Mesothelial cell of epicardium (in vitro differentiated cells): ENCODE measurements around the gene MED14. TPM values are rescaled to one million over a fixed set of nuclear protein-coding genes. Genes with fewer than 3 reads are reported as not detected.

Experiments
- DNase-seq, 2 experiments: peaks; one replicate each; pipeline ENCODE4 v3.0.0; 2021; ENCODE audit warnings: low spot score in 2 of 2; ENCODE audit not compliant: unreplicated experiment in 2 of 2
- H3K27ac Mint-ChIP-seq: 2 replicates; pipeline ENCODE4 v1.8.0; 2021; ENCODE audit warnings: mixed read lengths
- H3K27me3 Mint-ChIP-seq: 2 replicates; pipeline ENCODE4 v1.8.0; 2021; ENCODE audit warnings: low read depth, mixed read lengths
- H3K36me3 Mint-ChIP-seq: 2 replicates; pipeline ENCODE4 v1.8.0; 2021; ENCODE audit warnings: mixed read lengths
- H3K4me1 Mint-ChIP-seq: 2 replicates; pipeline ENCODE4 v1.8.0; 2021; ENCODE audit warnings: mixed read lengths
- H3K4me3 Mint-ChIP-seq: 2 replicates; pipeline ENCODE4 v1.8.0; 2021; ENCODE audit warnings: mild to moderate bottlenecking, moderate library complexity, mixed read lengths
- H3K9me3 Mint-ChIP-seq: 2 replicates; pipeline ENCODE4 v1.8.0; 2021; ENCODE audit warnings: mixed read lengths
- total RNA-seq: library from RNA; stranded (reverse); gene quantifications from 3 replicates; pipeline ENCODE4 v1.2.1, GENCODE V29; 2021
- TF ChIP-seq, protein P1 (sequence below): fragments of 200-600 bp; sonication (generic); IDR thresholded peaks from one replicate; pipeline ENCODE4 v1.5.0; 2021; ENCODE audit warnings: antibody characterized with exemption; ENCODE audit not compliant: unreplicated experiment

MED14 gene
- total RNA-seq, 1 donor from 2014 or later: 46.8 TPM

- H3K27ac Mint-ChIP-seq: no peak overlapping the region
- H3K9me3 Mint-ChIP-seq: peaks cover 7% of the 10 kb centered on the region
- H3K4me1 Mint-ChIP-seq: peaks cover 4% of the 10 kb centered on the region
- TF ChIP-seq, protein P1, sequence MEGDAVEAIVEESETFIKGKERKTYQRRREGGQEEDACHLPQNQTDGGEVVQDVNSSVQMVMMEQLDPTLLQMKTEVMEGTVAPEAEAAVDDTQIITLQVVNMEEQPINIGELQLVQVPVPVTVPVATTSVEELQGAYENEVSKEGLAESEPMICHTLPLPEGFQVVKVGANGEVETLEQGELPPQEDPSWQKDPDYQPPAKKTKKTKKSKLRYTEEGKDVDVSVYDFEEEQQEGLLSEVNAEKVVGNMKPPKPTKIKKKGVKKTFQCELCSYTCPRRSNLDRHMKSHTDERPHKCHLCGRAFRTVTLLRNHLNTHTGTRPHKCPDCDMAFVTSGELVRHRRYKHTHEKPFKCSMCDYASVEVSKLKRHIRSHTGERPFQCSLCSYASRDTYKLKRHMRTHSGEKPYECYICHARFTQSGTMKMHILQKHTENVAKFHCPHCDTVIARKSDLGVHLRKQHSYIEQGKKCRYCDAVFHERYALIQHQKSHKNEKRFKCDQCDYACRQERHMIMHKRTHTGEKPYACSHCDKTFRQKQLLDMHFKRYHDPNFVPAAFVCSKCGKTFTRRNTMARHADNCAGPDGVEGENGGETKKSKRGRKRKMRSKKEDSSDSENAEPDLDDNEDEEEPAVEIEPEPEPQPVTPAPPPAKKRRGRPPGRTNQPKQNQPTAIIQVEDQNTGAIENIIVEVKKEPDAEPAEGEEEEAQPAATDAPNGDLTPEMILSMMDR: no peak
- no peak overlapping the region for H3K4me3 Mint-ChIP-seq
- H3K36me3 Mint-ChIP-seq: no peaks in the 10 kb centered on the region
- no peak for DNase-seq
- no peaks in the 10 kb centered on the region for H3K27me3 Mint-ChIP-seq
These were observed 43.7 kb upstream of the MED14 start for GRCh38 chrX:40778861-40779575.

GRCh38 chrX:40773809-40774208, 38.5 kb upstream of the MED14 start:
- Mint-ChIP-seq H3K4me3 (no peak overlapping the region), H3K27me3 (no peaks in the 10 kb centered on the region), H3K36me3 (no peaks in the 10 kb centered on the region), H3K27ac (no peak overlapping the region), H3K4me1 (peaks cover 4% of the 10 kb centered on the region), H3K9me3 (peaks cover 7% of the 10 kb centered on the region)
- DNase-seq: no peak
- TF ChIP-seq, protein P1: no peak

DNA sequence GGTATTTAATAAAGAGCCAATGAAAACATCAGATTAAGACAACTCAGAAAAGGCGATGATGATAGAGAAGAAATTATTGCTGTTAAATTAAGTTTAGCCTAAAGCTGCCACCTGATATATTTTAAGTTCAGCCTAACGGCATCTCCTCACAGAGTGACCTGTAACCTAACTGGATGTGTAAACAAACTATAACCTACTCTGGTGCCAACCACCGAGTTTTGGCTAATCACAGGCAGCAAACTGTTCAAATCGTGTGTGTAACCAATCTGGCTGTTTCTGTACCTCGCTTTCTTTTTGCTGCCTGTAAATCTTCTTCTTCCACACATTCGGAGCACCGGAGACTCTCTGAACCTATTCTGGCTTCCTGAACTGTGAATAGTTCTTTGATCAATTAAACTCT, 37.8 kb upstream of the MED14 start:
- H3K9me3 Mint-ChIP-seq: peaks cover 3% of the 10 kb centered on the region
- no peak for DNase-seq
- no peaks in the 10 kb centered on the region for H3K27me3 Mint-ChIP-seq
- no peaks in the 10 kb centered on the region for H3K36me3 Mint-ChIP-seq
- no peak overlapping the region for H3K27ac Mint-ChIP-seq
- no peak overlapping the region for H3K4me3 Mint-ChIP-seq
- H3K4me1 Mint-ChIP-seq: peaks cover 4% of the 10 kb centered on the region
- TF ChIP-seq, protein P1: no peak

DNA sequence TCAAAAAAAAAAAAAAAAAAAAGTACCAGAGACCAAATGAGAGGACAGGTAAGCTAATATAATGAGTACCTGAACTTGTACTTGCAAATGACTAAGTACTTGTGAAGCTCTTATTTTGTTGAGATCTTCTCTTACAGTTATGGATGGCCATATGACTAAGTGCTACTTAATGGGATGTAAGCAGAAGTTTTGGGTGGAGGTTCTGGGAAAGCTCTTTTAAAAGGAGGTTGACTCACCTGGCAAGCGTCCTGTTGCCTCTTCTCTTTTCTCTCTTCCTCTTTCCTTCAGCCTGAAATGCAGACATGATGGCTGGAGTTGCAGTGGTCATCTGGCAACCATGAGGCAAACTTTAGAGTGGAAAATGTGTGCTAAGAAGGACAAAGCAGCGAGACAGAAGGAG, 36.9 kb upstream of the MED14 start:
- TF ChIP-seq, protein P1: no peak
- Mint-ChIP-seq H3K27ac (no peak overlapping the region), H3K27me3 (no peaks in the 10 kb centered on the region), H3K36me3 (no peaks in the 10 kb centered on the region), H3K4me3 (no peak overlapping the region), H3K4me1 (no peaks in the 10 kb centered on the region), H3K9me3 (peaks cover 3% of the 10 kb centered on the region)
- DNase-seq: no peak

DNA sequence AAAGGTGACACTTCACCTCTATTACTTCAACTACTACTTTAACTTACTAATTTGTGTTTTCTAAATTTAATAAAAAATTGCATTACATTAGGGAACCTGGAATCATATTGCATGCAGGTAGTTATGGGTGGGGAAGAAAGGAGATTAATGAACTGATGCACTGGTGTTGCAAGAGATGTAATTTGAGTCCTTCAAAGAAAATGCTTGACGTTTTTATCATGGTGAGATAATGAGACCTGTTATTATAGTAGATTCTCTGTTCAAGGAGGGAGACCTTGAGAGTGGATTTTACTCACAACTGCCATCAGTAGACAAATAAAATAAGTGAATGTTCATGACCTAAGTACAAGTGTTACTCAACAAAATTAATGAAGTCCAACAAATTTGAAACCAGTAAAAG, 26.4 kb upstream of the MED14 start:
- DNase-seq: no peak
- peaks cover 24% of the 10 kb centered on the region for H3K9me3 Mint-ChIP-seq
- TF ChIP-seq, protein P1: no peak
- H3K27ac Mint-ChIP-seq: no peak overlapping the region
- H3K36me3 Mint-ChIP-seq: no peaks in the 10 kb centered on the region
- H3K4me1 Mint-ChIP-seq: no peaks in the 10 kb centered on the region
- no peak overlapping the region for H3K4me3 Mint-ChIP-seq
- H3K27me3 Mint-ChIP-seq: no peaks in the 10 kb centered on the region
